B cell (primary cell): ENCODE measurements around the gene RET. TPM values are rescaled to one million over a fixed set of nuclear protein-coding genes. Genes with fewer than 3 reads are reported as not detected.

ENCODE experiments used
- ATAC-seq: fragments of 200-7000 bp; cut with Tn5 transposase; one replicate; pipeline ENCODE4 v1.10.0; 2021; ENCODE audit warnings: low read depth, mild to moderate bottlenecking, moderate number of reproducible peaks, moderate library complexity
- CTCF ChIA-PET: fragments of 350-600 bp; sonication (Branson Sonifier 250); formaldehyde crosslinking; loops from one replicate; lab custom pipeline; 2021; ENCODE audit warnings: antibody characterized with exemption, inconsistent platforms; lab: Charles Lee
- POLR2A ChIA-PET: fragments of 350-600 bp; sonication (Branson Sonifier 250); formaldehyde crosslinking; loops from one replicate; lab custom pipeline; 2021; ENCODE audit warnings: antibody characterized with exemption; lab: Charles Lee
- DNase-seq: peaks from one replicate; pipeline ENCODE4 v3.0.0; 2013
- H2AFZ ChIP-seq: 2 replicates; pipeline ENCODE4 v1.6.1; 2012; ENCODE audit warnings: mild to moderate bottlenecking, low read depth, low read length; ENCODE audit not compliant: insufficient read depth, poor library complexity, severe bottlenecking
- H3K27ac ChIP-seq, 2 donors: 1 replicate in 1 of 2; 2 replicates in 1 of 2; pipeline ENCODE4 v1.5.1; 2012 to 2013; ENCODE audit warnings: low read length in 2 of 2, mild to moderate bottlenecking in 2 of 2, moderate library complexity in 1 of 2
- H3K27me3 ChIP-seq, 4 experiments: fragments of 200-600 bp in 1 of 4; sonication (generic) in 1 of 4; replicated peaks in 1 of 4; 1 replicate in 2 of 4; 2 replicates in 2 of 4; pipeline versions ENCODE4 v1.6.1 to v1.7.0; 2013 to 2016; ENCODE audit warnings: low read length in 3 of 4, mild to moderate bottlenecking in 2 of 4, mixed read lengths in 1 of 4, moderate library complexity in 1 of 4; ENCODE audit not compliant: insufficient read depth in 4 of 4, control insufficient read depth in 3 of 4; ENCODE audit errors: control extremely low read depth in 1 of 4
- H3K36me3 ChIP-seq, 2 experiments: replicated peaks in 1 of 2; 1 replicate in 1 of 2; 2 replicates in 1 of 2; pipeline versions ENCODE4 v1.6.1 to v1.7.1; 2013; ENCODE audit warnings: low read length in 1 of 2; ENCODE audit not compliant: insufficient read depth in 2 of 2, control insufficient read depth in 1 of 2; ENCODE audit errors: control extremely low read depth in 1 of 2, extremely low read depth in 1 of 2
- H3K4me1 ChIP-seq, 2 donors: fragments of 200-600 bp in 1 of 2; sonication (generic) in 1 of 2; 1 replicate in 1 of 2; 2 replicates in 1 of 2; pipeline versions ENCODE4 v1.5.1 to v1.6.1; 2013 to 2017; ENCODE audit warnings: low read length in 2 of 2; ENCODE audit not compliant: control insufficient read depth in 2 of 2, insufficient read depth in 2 of 2
- H3K4me2 ChIP-seq: replicated peaks from 2 replicates; pipeline ENCODE3; 2012; ENCODE audit warnings: mild to moderate bottlenecking, low read depth, low read length; ENCODE audit not compliant: poor library complexity, severe bottlenecking
- H3K4me3 ChIP-seq, 5 experiments: fragments of 200-600 bp in 1 of 5; sonication (generic) in 1 of 5; 1 replicate in 3 of 5; 2 replicates in 2 of 5; pipeline versions ENCODE4 v1.5.1 to v1.7.0; 2011 to 2016; ENCODE audit warnings: low read length in 4 of 5, mild to moderate bottlenecking in 4 of 5, low read depth in 2 of 5, control low read depth in 1 of 5, moderate library complexity in 1 of 5; ENCODE audit not compliant: insufficient read depth in 1 of 5; ENCODE audit errors: control extremely low read depth in 1 of 5, extremely low read depth in 1 of 5
- H3K79me2 ChIP-seq: fragments of 200-600 bp; sonication (generic); one replicate; pipeline ENCODE4 v1.6.0; 2016; ENCODE audit warnings: low read length; ENCODE audit not compliant: control insufficient read depth, insufficient read depth
- H3K9ac ChIP-seq: fragments of 200-600 bp; sonication (generic); 2 replicates; pipeline ENCODE4 v1.6.1; 2017; ENCODE audit warnings: mild to moderate bottlenecking, low read length, moderate library complexity
- H3K9me3 ChIP-seq, 3 donors: one replicate each; pipeline versions ENCODE4 v1.6.1 to v1.7.1; 2013; ENCODE audit warnings: low read length in 2 of 3; ENCODE audit not compliant: control insufficient read depth in 2 of 3, insufficient read depth in 1 of 3; ENCODE audit errors: control extremely low read depth in 1 of 3
- H4K20me1 ChIP-seq: 2 replicates; pipeline ENCODE4 v1.6.0; 2012; ENCODE audit warnings: mild to moderate bottlenecking, low read length; ENCODE audit not compliant: insufficient read depth, control insufficient read depth, poor library complexity, severe bottlenecking
- H3K27ac Mint-ChIP-seq: one replicate; pipeline ENCODE4 v1.8.0; 2021; ENCODE audit warnings: mixed read lengths
- H3K27me3 Mint-ChIP-seq: one replicate; pipeline ENCODE4 v1.8.0; 2021; ENCODE audit warnings: mixed read lengths
- H3K4me1 Mint-ChIP-seq: one replicate; pipeline ENCODE4 v1.8.0; 2021; ENCODE audit warnings: mixed read lengths
- H3K4me3 Mint-ChIP-seq: one replicate; pipeline ENCODE4 v1.8.0; 2021; ENCODE audit warnings: mixed read lengths
- H3K9me3 Mint-ChIP-seq: one replicate; pipeline ENCODE4 v1.8.0; 2022; ENCODE audit warnings: mixed read lengths; ENCODE audit not compliant: insufficient read depth
- EZH2 ChIP-seq: IDR thresholded peaks from 2 replicates; pipeline ENCODE4 v1.6.1; 2012; ENCODE audit warnings: borderline replicate concordance, low read depth, mild to moderate bottlenecking, moderate library complexity, low read length; ENCODE audit not compliant: insufficient read depth, poor library complexity, severe bottlenecking
- WGBS: methylation state at CpG from one replicate; pipeline ENCODE4 v1.1.5; 2013; ENCODE audit warnings: missing lambda C conversion rate; ENCODE audit not compliant: insufficient coverage; 5-methylcytosine and 5-hydroxymethylcytosine counted together
- intact Hi-C: fragments of 100-400 bp; cut with micrococcal nuclease; formaldehyde crosslinking; loops from one replicate; pipeline ENCODE4 v1.10.0; 2022
- polyA plus RNA-seq: library from polyadenylated mRNA; depleted of rRNA; stranded (reverse); fragments of >200 nt; gene quantifications from 2 replicates; pipeline ENCODE4 v1.2.3, GENCODE V29; 2012
- total RNA-seq, 2 donors: library from RNA; stranded (reverse); fragments of 120-200 nt in 1 of 2; gene quantifications; 1 replicate in 1 of 2; 2 replicates in 1 of 2; pipeline versions ENCODE4 v1.2.3 to v1.2.4, GENCODE V29; 2013 to 2022
- TF ChIP-seq, protein P1 (sequence below): fragments of 200-600 bp; IDR thresholded peaks from one replicate; pipeline ENCODE4 v1.8.0; 2022; ENCODE audit warnings: antibody characterized with exemption, mild to moderate bottlenecking

The RET gene
- total and polyA plus RNA-seq, 2 donors (not counting 1 experiment from before 2014, with no cell fraction given): 0.16 to 0.27 TPM

DNA sequence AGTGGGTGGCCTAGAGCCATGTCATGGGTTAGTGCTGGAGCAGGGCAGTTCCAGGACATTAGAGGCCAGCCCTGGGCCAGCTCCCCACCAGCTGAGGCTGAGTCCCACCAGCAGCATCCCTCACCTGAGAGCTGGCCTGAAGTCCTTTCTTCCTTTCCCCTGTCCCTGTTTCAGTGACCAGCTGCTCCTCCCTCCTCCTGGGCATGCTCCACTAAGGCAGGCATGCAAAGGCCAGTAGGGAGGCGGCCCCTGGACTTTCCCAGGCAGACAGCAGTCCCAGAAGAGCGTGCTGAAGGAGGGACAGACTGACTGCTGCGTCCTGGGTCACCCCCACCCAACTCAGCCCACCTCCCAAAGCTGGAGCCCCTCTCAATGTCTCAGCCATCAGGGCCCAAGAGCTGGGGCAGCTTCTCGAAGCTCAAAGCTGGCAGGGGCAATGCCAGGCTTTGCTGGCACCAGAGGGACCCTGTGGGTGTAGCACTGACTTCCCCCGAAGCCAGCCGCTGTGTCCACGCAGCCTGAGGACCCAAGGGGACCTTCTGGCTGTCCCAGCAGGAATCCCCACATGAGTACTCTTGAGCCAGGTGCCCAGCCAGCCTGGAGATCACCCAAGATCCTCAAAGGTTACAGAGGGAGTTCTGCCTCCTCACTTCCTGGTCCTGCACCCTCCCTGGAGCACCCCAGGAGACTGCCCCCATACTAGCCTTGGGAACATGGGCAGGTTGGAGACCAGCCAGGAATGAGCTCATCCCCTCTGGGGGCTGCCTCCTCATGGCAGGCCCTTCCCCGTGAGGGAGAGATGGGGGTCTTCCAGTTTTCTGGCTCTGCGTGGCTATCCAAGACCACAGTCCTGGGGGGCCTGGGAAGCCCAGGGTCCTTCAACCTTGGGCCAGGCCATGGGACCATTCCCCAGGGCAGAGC is 35.2 kb upstream of the RET start:
- CTCF ChIA-PET: interaction anchor here (0.6 kb wide), 1 partner anchor 432 kb away, joined by 4 read pairs; no protein-coding TSS in a partner anchor
- POLR2A ChIA-PET: no interaction called here
- Mint-ChIP-seq H3K9me3 (no peaks in the 10 kb centered on the region), H3K27me3 (no peaks in the 10 kb centered on the region), H3K4me1 (no peaks in the 10 kb centered on the region), H3K4me3 (no peak overlapping the region), H3K27ac (no peak overlapping the region)
- Histone ChIP-seq H2AFZ (no peak overlapping the region), H3K4me2 (no peak overlapping the region), H3K4me3 (no peak overlapping the region), H3K9me3 (no peaks in the 10 kb centered on the region), H3K79me2 (no peaks in the 10 kb centered on the region), H3K27ac (no peak overlapping the region), H4K20me1 (no peaks in the 10 kb centered on the region), H3K9ac (no peak overlapping the region), H3K27me3 (no peaks in the 10 kb centered on the region), H3K4me1 (no peaks in the 10 kb centered on the region), H3K36me3 (no peaks in the 10 kb centered on the region)
- intact Hi-C loops: no loop called here
- no peak for TF ChIP-seq EZH2
- TF ChIP-seq, protein P1, sequence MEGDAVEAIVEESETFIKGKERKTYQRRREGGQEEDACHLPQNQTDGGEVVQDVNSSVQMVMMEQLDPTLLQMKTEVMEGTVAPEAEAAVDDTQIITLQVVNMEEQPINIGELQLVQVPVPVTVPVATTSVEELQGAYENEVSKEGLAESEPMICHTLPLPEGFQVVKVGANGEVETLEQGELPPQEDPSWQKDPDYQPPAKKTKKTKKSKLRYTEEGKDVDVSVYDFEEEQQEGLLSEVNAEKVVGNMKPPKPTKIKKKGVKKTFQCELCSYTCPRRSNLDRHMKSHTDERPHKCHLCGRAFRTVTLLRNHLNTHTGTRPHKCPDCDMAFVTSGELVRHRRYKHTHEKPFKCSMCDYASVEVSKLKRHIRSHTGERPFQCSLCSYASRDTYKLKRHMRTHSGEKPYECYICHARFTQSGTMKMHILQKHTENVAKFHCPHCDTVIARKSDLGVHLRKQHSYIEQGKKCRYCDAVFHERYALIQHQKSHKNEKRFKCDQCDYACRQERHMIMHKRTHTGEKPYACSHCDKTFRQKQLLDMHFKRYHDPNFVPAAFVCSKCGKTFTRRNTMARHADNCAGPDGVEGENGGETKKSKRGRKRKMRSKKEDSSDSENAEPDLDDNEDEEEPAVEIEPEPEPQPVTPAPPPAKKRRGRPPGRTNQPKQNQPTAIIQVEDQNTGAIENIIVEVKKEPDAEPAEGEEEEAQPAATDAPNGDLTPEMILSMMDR: no peak
- 75% methylated on average over 7 of the region's 9 CpGs for WGBS
- DNase-seq (no peak), ATAC-seq (no peak)
